ENCODE data around the gene A3GALT2.

The A3GALT2 gene

DNA sequence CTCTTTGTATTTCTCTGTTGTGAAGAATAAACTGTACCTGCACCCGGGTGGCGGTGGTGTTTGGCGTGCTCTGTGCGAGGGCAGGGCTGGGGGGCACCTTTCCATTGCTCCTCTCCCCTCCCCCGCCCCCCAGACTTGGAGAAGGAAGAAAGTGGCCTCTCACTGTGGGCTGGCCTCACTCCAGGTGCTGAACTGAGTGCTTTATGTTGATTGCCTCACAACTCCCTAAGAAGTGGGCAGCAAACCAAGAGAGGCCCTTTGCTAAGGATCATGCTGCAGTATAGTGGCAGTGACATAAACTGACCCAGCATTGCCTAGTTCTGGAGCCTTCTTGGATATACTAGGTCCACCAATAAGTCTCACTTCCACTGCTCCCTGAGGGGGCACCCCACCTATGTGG is 20.2 kb downstream of the A3GALT2 start:
- Histone ChIP-seq H3K27ac (peak overlapping the region in 1 of 2 donors; percentile 55), H3K4me3 (no peak overlapping the region)
- no peak for DNase-seq (ENCODE audit: low spot score)
- TF ChIP-seq CTCF (IDR thresholded peaks at IDR 0.05): no peak

- no peak for TF ChIP-seq CTCF (IDR thresholded peaks at IDR 0.05)
- Histone ChIP-seq H3K27ac (peak overlapping the region in 1 of 2 donors; percentile 2), H3K4me3 (no peak overlapping the region)
- DNase-seq (ENCODE audit: low spot score): no peak
These were observed 21.3 kb downstream of the A3GALT2 start for GRCh38 chr1:33299461-33300155.

GRCh38 chr1:33298623-33299277 is 22.1 kb downstream of the A3GALT2 start:
- peak overlapping the region; percentile 46 to 47 for H3K27ac ChIP-seq
- no peak overlapping the region for H3K4me3 ChIP-seq
- no peak for DNase-seq (ENCODE audit: low spot score)
- peak; percentile 84 for TF ChIP-seq CTCF (IDR thresholded peaks at IDR 0.05)

DNA sequence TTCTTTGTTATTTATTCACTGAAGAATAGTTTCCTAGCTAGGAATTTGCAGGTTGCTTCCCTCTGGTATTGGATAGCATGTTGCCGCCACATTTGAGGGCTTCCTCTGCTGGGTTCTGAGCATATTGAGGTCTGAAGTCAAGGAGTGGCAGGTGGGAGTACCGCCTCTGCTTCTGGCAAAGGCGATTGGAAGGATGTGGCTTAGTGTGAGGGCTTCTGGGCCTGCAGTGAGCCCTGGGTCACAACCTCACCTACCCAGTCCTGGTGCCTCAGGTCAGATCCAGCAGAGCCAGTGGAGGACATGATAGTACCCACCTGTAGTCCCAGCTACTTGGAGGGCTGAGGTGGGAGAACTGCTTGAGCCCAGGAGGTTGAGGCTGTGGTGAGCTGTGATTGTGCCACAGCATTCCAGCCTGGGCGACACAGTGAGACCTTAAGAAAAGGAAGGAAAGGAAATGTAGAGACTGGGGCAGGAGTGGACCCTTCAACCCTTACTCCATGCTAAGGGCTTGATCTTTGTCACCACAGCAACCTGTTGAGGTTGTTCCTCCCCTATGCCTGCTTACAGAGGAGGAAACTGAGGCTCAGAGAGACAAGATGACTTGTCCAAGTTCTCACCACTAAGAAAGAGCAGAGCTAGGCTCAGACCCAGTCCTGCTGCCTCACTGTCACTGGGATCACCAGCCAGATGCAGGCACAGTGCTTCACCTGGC is 22.8 kb downstream of the A3GALT2 start:
- DNase-seq (ENCODE audit: low spot score): no peak
- Histone ChIP-seq H3K27ac (peak overlapping the region; percentile 46 to 47), H3K4me3 (no peak overlapping the region)
- TF ChIP-seq CTCF (IDR thresholded peaks at IDR 0.05): no peak

- no peak for TF ChIP-seq CTCF (IDR thresholded peaks at IDR 0.05)
- Histone ChIP-seq H3K4me3 (no peak overlapping the region), H3K27ac (no peak overlapping the region)
- DNase-seq (ENCODE audit: low spot score): no peak
These were observed 24.1 kb downstream of the A3GALT2 start for GRCh38 chr1:33296824-33297223.

DNA sequence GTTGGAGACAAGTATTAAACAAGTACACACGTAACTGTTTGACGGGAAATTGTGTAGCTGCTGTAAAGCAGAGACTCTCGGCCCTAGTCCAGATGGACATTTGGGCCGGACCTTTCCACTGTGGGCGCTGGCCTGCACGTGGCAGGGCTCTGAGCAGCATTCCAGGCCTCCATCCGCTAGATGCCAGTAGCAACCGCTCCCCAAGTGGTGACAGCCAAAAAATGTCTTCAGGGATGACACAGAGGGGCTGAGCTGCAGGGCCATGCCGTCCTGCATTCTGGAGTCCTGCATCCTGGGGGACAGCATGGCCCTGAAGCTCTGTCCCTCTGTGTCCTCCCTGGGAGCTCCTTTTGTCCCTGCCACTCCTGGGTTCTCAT is 24.8 kb downstream of the A3GALT2 start:
- DNase-seq (ENCODE audit: low spot score): no peak
- no peak for TF ChIP-seq CTCF (IDR thresholded peaks at IDR 0.05)
- H3K27ac ChIP-seq: peak overlapping the region; percentile 22 to 53
- no peak overlapping the region for H3K4me3 ChIP-seq
